Stomach (tissue), 9 donors: ENCODE data around the gene SULT1C2. TPM values are rescaled to one million over a fixed set of nuclear protein-coding genes. Genes with fewer than 3 reads are reported as not detected.

Experiments used
- DNase-seq, 2 donors: peaks; one replicate each; pipeline versions ENCODE4 v3.0.0 to v3.0.0-alpha.2; 2013 to 2019
- H3K27ac ChIP-seq, 5 donors: fragments of 200-600 bp in 4 of 5; sonication (generic) in 4 of 5; one replicate each; pipeline ENCODE4 v1.5.1; 2013 to 2019; ENCODE audit warnings: mild to moderate bottlenecking in 1 of 5, moderate library complexity in 1 of 5
- H3K27me3 ChIP-seq, 3 donors: fragments of 200-600 bp; sonication (generic); one replicate each; pipeline ENCODE4 v1.5.1; 2017 to 2019; ENCODE audit warnings: mixed run types in 1 of 3
- H3K36me3 ChIP-seq, 4 donors: fragments of 200-600 bp; sonication (generic); 1 replicate in 3 of 4; 2 replicates in 1 of 4; pipeline ENCODE4 v1.5.1; 2016 to 2019
- H3K4me1 ChIP-seq, 4 donors: fragments of 200-600 bp; sonication (generic); one replicate each; pipeline ENCODE4 v1.5.1; 2016 to 2019
- H3K4me3 ChIP-seq, 4 donors: fragments of 200-600 bp; sonication (generic) in 3 of 4; one replicate each; pipeline ENCODE4 v1.5.1; 2016 to 2019; ENCODE audit warnings: mild to moderate bottlenecking in 1 of 4
- H3K9me3 ChIP-seq, 4 donors: fragments of 200-600 bp; sonication (generic); one replicate each; pipeline ENCODE4 v1.5.1; 2016 to 2019
- CTCF ChIP-seq, 7 experiments: fragments of 450-650 bp in 4 of 7; fragments of 200-600 bp in 3 of 7; sonication (generic) in 3 of 7; IDR thresholded peaks; one replicate each; pipeline ENCODE4 v1.5.1; 2016 to 2019; ENCODE audit warnings: antibody characterized with exemption in 7 of 7, control low read depth in 2 of 7, mild to moderate bottlenecking in 1 of 7
- EP300 ChIP-seq: sonication (generic); formaldehyde crosslinking; IDR thresholded peaks from one replicate; pipeline ENCODE4 v1.6.1; 2017; ENCODE audit warnings: antibody characterized with exemption
- POLR2A ChIP-seq, 4 donors: fragments of 450-650 bp; IDR thresholded peaks; one replicate each; pipeline ENCODE4 v1.6.1; 2016; ENCODE audit warnings: antibody characterized with exemption in 4 of 4, control low read depth in 2 of 4, mild to moderate bottlenecking in 1 of 4, moderate library complexity in 1 of 4
- POLR2AphosphoS5 ChIP-seq, 3 donors: sonication (generic); formaldehyde crosslinking; IDR thresholded peaks; one replicate each; pipeline ENCODE4 v1.6.1; 2016; ENCODE audit warnings: antibody characterized with exemption in 3 of 3
- WGBS, 5 donors: extraction: QIAGEN DNeasy Blood & Tissue Kit in 3 of 5; methylation state at CpG; one replicate each; pipeline versions ENCODE4 v1.1.5 to v1.1.7; 2013 to 2018; 5-methylcytosine and 5-hydroxymethylcytosine counted together
- intact Hi-C: fragments of 100-400 bp; cut with DNase I; formaldehyde crosslinking; loops from one replicate; pipeline ENCODE4 v1.15.1; 2023; ENCODE audit warnings: low total_unique reads
- polyA plus RNA-seq, 3 donors: library from polyadenylated mRNA; stranded (reverse); fragments of 200-250 nt; gene quantifications; one replicate each; pipeline ENCODE4 v1.2.3, GENCODE V29; 2013
- total RNA-seq, 5 donors: library from RNA; depleted of rRNA; stranded (reverse); fragments of >200 nt; gene quantifications; one replicate each; pipeline versions ENCODE4 v1.1.0 to v1.2.3, GENCODE V29; 2014 to 2016
- donor health status: healthy with polysubstance abuse.
- donor health status: Bipolar disorder and iron deficiency.
- donor health status: healthy.

Gene SULT1C2
- total and polyA plus RNA-seq, 8 donors, result 1.4 to 259 (median 80.3) TPM

GRCh38 chr2:108270346-108270745 lies 18.3 kb upstream of the SULT1C2 start:
- intact Hi-C loops, result no loop called here

GRCh38 chr2:108270768-108271506 lies 17.8 kb upstream of the SULT1C2 start:
- WGBS, 5 donors, result 52 to 68% (median 55%) methylated on average over 5 of the region's 5 CpGs
- peak in 1 of 2 donors; percentile 68 for DNase-seq
- Histone ChIP-seq H3K27ac (peak overlapping the region; percentile 23 to 84 (median 47)), H3K4me3 (no peak overlapping the region), H3K4me1 (peaks cover 13 to 45% (median 23%) of the 10 kb centered on the region in 4 donors), H3K36me3 (no peaks in the 10 kb centered on the region), H3K27me3 (no peaks in the 10 kb centered on the region), H3K9me3 (no peaks in the 10 kb centered on the region)
- TF ChIP-seq POLR2AphosphoS5 (IDR thresholded peaks at IDR 0.05) (peak in 1 of 3 donors; percentile 68), EP300 (no peak), CTCF (IDR thresholded peaks at IDR 0.05) (no peak), POLR2A (IDR thresholded peaks at IDR 0.05) (no peak)
- intact Hi-C loops, result no loop called here

More at GRCh38 chr2:108270346-108270745, 18.3 kb upstream of the SULT1C2 start:
- Histone ChIP-seq H3K27me3 (no peaks in the 10 kb centered on the region), H3K36me3 (no peaks in the 10 kb centered on the region), H3K27ac (peak overlapping the region; percentile 10 to 84 (median 41)), H3K4me1 (peaks cover 14 to 45% (median 25%) of the 10 kb centered on the region in 4 donors), H3K4me3 (no peak overlapping the region), H3K9me3 (no peaks in the 10 kb centered on the region)
- no peak for TF ChIP-seq EP300
- TF ChIP-seq CTCF (IDR thresholded peaks at IDR 0.05), result no peak
- TF ChIP-seq POLR2A (IDR thresholded peaks at IDR 0.05), result no peak
- no peak for TF ChIP-seq POLR2AphosphoS5 (IDR thresholded peaks at IDR 0.05)
- no peak for DNase-seq
- WGBS, 5 donors, result 74 to 100% (median 96%) methylated on average over 1 to 3 of the region's 3 CpGs

DNA sequence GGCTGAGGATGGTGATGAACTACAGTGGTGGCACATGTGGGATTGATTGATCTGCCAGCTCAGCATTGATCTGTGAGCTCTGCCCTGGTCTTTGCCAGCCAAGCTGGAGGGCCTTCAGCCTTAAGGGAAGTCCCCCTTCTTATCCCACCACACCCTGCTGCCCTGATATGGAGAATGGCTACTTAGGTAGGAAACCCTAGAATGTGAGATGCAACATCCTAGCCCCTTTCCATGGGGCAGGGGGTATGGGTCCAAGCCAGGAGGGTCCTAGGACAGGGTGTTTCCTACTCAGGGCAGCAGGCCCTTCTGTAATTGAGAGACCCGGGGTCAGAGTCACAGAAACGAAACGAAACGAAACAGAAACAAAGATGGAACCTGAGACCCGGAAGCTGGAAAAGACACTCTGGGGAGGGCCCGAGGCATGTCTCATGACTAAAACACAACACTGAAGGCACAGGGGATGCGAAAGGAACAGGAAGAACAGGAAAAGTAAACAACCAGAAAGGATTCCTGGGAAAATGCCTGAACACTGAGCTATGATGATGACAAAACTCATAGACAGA lies 16.9 kb upstream of the SULT1C2 start:
- peak overlapping the region; percentile 41 to 84 (median 53) for H3K27ac ChIP-seq
- intact Hi-C loops, result no loop called here
- peak in 1 of 2 donors; percentile 45 for DNase-seq
- WGBS, 5 donors, result 61 to 86% (median 64%) methylated on average over 7 of the region's 7 CpGs
- peak overlapping the region in 1 of 4 donors; percentile 24 for H3K4me3 ChIP-seq
- TF ChIP-seq POLR2AphosphoS5 (IDR thresholded peaks at IDR 0.05) (peak in 2 of 3 donors; percentile 17 to 33), POLR2A (IDR thresholded peaks at IDR 0.05) (no peak)
- no peaks in the 10 kb centered on the region for H3K36me3 ChIP-seq
- no peaks in the 10 kb centered on the region for H3K9me3 ChIP-seq
- peaks cover 5 to 39% (median 21%) of the 10 kb centered on the region in 4 donors for H3K4me1 ChIP-seq
- H3K27me3 ChIP-seq, result no peaks in the 10 kb centered on the region

DNA sequence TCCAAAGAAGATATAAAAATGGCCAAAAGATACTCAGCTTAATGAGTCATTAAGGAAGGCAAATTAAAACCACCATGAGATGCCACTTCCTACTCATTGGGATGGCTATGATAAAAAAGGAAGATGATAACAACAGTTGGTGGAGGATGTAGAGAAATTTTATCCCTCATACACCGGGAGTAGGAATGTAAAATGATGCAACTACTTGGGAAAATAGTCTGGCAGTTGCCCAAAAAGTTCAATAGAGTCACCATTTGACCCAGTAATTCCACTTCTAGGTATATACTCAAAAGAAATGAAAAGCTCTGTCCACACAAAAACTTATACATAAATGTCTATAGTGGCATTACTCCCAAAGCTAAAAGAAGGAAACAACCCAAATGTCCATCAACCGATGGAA lies 10.1 kb upstream of the SULT1C2 start:
- peaks cover 0 to 4% (median 0%) of the 10 kb centered on the region in 4 donors for H3K4me1 ChIP-seq
- H3K27ac ChIP-seq, result no peak overlapping the region
- TF ChIP-seq POLR2A (IDR thresholded peaks at IDR 0.05) (no peak), CTCF (IDR thresholded peaks at IDR 0.05) (no peak), POLR2AphosphoS5 (IDR thresholded peaks at IDR 0.05) (no peak), EP300 (no peak)
- WGBS, 5 donors, result 76 to 86% (median 81%) methylated on average over 2 of the region's 2 CpGs
- no peak for DNase-seq
- no peaks in the 10 kb centered on the region for H3K36me3 ChIP-seq
- H3K4me3 ChIP-seq, result no peak overlapping the region
- intact Hi-C loops, result no loop called here
- H3K9me3 ChIP-seq, result no peaks in the 10 kb centered on the region
- no peaks in the 10 kb centered on the region for H3K27me3 ChIP-seq
